Endodermal cell (in vitro differentiated cells): Measurements from ENCODE around the gene MYO7B. TPM values are rescaled to one million over a fixed set of nuclear protein-coding genes. Genes with fewer than 3 reads are reported as not detected.

Experiments used
- DNase-seq: peaks from one replicate; pipeline ENCODE4 v3.0.0-alpha.2; 2017
- H3K27ac ChIP-seq: 2 replicates; pipeline ENCODE4 v1.5.1; 2013; ENCODE audit warnings: mild to moderate bottlenecking, low read depth, low read length, moderate library complexity
- H3K27me3 ChIP-seq: 2 replicates; pipeline ENCODE4 v1.6.1; 2013; ENCODE audit warnings: mild to moderate bottlenecking, low read length, moderate library complexity; ENCODE audit not compliant: insufficient read depth, control insufficient read depth, poor library complexity, severe bottlenecking
- H3K36me3 ChIP-seq: 2 replicates; pipeline ENCODE4 v1.7.0; 2013; ENCODE audit warnings: mild to moderate bottlenecking, low read length, moderate library complexity; ENCODE audit not compliant: control insufficient read depth, insufficient read depth
- H3K4me1 ChIP-seq: one replicate; pipeline ENCODE4 v1.7.0; 2013; ENCODE audit warnings: low read length; ENCODE audit not compliant: control insufficient read depth, insufficient read depth
- H3K4me3 ChIP-seq: 2 replicates; pipeline ENCODE4 v1.5.1; 2013; ENCODE audit warnings: mild to moderate bottlenecking, low read length, moderate library complexity
- H3K9ac ChIP-seq: 2 replicates; pipeline ENCODE4 v1.6.1; 2013; ENCODE audit warnings: mild to moderate bottlenecking, low read length, moderate library complexity; ENCODE audit not compliant: poor library complexity, severe bottlenecking; ENCODE audit errors: extremely low read depth
- H3K9me3 ChIP-seq: 2 replicates; pipeline ENCODE4 v1.6.1; 2013; ENCODE audit warnings: mild to moderate bottlenecking, low read length, moderate library complexity; ENCODE audit not compliant: control insufficient read depth
- H3K27ac Mint-ChIP-seq: 2 replicates; pipeline ENCODE4 v1.8.0; 2020; ENCODE audit warnings: mixed read lengths
- H3K27me3 Mint-ChIP-seq: 2 replicates; pipeline ENCODE4 v1.8.0; 2021; ENCODE audit warnings: mild to moderate bottlenecking, mixed read lengths; ENCODE audit not compliant: insufficient read depth
- H3K36me3 Mint-ChIP-seq: 2 replicates; pipeline ENCODE4 v1.8.0; 2020; ENCODE audit warnings: low read depth, mixed read lengths
- H3K4me1 Mint-ChIP-seq: 2 replicates; pipeline ENCODE4 v1.8.0; 2020; ENCODE audit warnings: mixed read lengths
- H3K4me3 Mint-ChIP-seq: 2 replicates; pipeline ENCODE4 v1.8.0; 2020; ENCODE audit warnings: mild to moderate bottlenecking, moderate library complexity, mixed read lengths
- H3K9me3 Mint-ChIP-seq: 2 replicates; pipeline ENCODE4 v1.8.0; 2020; ENCODE audit warnings: mild to moderate bottlenecking, mixed read lengths
- CTCF ChIP-seq: fragments of 200-600 bp; sonication (generic); conservative IDR thresholded peaks from 2 replicates; pipeline ENCODE4 v1.5.0; 2021; ENCODE audit warnings: antibody characterized with exemption, mild to moderate bottlenecking
- WGBS, 2 experiments: methylation state at CpG; one replicate each; pipeline versions ENCODE4 v1.1.5 to v1.1.7; 2013; ENCODE audit warnings: missing lambda C conversion rate in 2 of 2, mixed read lengths in 1 of 2; ENCODE audit not compliant: insufficient coverage in 1 of 2, insufficient read length in 1 of 2; 5-methylcytosine and 5-hydroxymethylcytosine counted together
- total RNA-seq, 2 donors: library from RNA; stranded (reverse); fragmentation: NEBNext Ultra II Directional in 1 of 2; extraction: Animal tissue kit (Norgen Biotek cat#: 25700) in 1 of 2; gene quantifications; 2 replicates in 1 of 2; 3 replicates in 1 of 2; pipeline ENCODE4 v1.2.1, GENCODE V29; 2021

The MYO7B gene
- total RNA-seq, 2 donors from 2014 or later = 0.11 TPM; not detected in 1

GRCh38 chr2:127678531-127678930 is 143.0 kb downstream of the MYO7B start:
- peaks cover 47% of the 10 kb centered on the region for H3K27me3 ChIP-seq
- H3K27me3 Mint-ChIP-seq = peaks cover 49% of the 10 kb centered on the region
- DNase-seq = peak; percentile 23
- H3K9me3 Mint-ChIP-seq = no peaks in the 10 kb centered on the region
- no peak overlapping the region for H3K4me3 ChIP-seq
- H3K9me3 ChIP-seq = no peaks in the 10 kb centered on the region
- H3K4me1 Mint-ChIP-seq = peaks cover 5% of the 10 kb centered on the region
- no peaks in the 10 kb centered on the region for H3K36me3 ChIP-seq
- no peak overlapping the region for H3K27ac ChIP-seq
- no peak overlapping the region for H3K27ac Mint-ChIP-seq
- 88 to 95% methylated on average over 6 to 10 of the region's 10 CpGs for WGBS, 2 experiments
- H3K36me3 Mint-ChIP-seq = no peaks in the 10 kb centered on the region
- no peak overlapping the region for H3K9ac ChIP-seq
- no peak overlapping the region for H3K4me3 Mint-ChIP-seq
- no peaks in the 10 kb centered on the region for H3K4me1 ChIP-seq
- no peak for TF ChIP-seq CTCF

GRCh38 chr2:127678991-127679390 is 143.5 kb downstream of the MYO7B start:
- H3K4me1 Mint-ChIP-seq = peaks cover 8% of the 10 kb centered on the region
- H3K27me3 Mint-ChIP-seq = peaks cover 45% of the 10 kb centered on the region

GRCh38 chr2:127679680-127680361 is 144.3 kb downstream of the MYO7B start:
- H3K9me3 Mint-ChIP-seq = no peaks in the 10 kb centered on the region
- WGBS, 2 experiments = 91 to 93% methylated on average over 6 to 15 of the region's 15 CpGs
- Histone ChIP-seq H3K9ac (no peak overlapping the region), H3K27me3 (peaks cover 34% of the 10 kb centered on the region), H3K4me3 (no peak overlapping the region), H3K4me1 (no peaks in the 10 kb centered on the region), H3K27ac (no peak overlapping the region), H3K9me3 (no peaks in the 10 kb centered on the region), H3K36me3 (no peaks in the 10 kb centered on the region)
- peak; percentile 48 for DNase-seq
- H3K4me3 Mint-ChIP-seq = no peak overlapping the region
- H3K4me1 Mint-ChIP-seq = peaks cover 8% of the 10 kb centered on the region
- H3K27me3 Mint-ChIP-seq = peaks cover 38% of the 10 kb centered on the region
- no peak for TF ChIP-seq CTCF
- no peaks in the 10 kb centered on the region for H3K36me3 Mint-ChIP-seq
- no peak overlapping the region for H3K27ac Mint-ChIP-seq

More at GRCh38 chr2:127678991-127679390, 143.5 kb downstream of the MYO7B start:
- Mint-ChIP-seq H3K9me3 (no peaks in the 10 kb centered on the region), H3K27ac (no peak overlapping the region), H3K4me3 (no peak overlapping the region), H3K36me3 (no peaks in the 10 kb centered on the region)
- Histone ChIP-seq H3K4me3 (no peak overlapping the region), H3K36me3 (no peaks in the 10 kb centered on the region), H3K27me3 (peaks cover 43% of the 10 kb centered on the region), H3K4me1 (no peaks in the 10 kb centered on the region), H3K27ac (no peak overlapping the region), H3K9me3 (no peaks in the 10 kb centered on the region), H3K9ac (no peak overlapping the region)
- WGBS, 2 experiments = 82 to 95% methylated on average over 3 to 6 of the region's 6 CpGs
- TF ChIP-seq CTCF = no peak
- DNase-seq = peak; percentile 42
